ENCODE data around the gene COL4A1. TPM values are rescaled to one million over a fixed set of nuclear protein-coding genes. Genes with fewer than 3 reads are reported as not detected.
A peak's percentile ranks its signal among the peaks of the same experiment; 100 is the strongest.

COL4A1 gene
- total and polyA plus RNA-seq, 8 donors, result 418 to 1,057 (median 547) TPM

DNA sequence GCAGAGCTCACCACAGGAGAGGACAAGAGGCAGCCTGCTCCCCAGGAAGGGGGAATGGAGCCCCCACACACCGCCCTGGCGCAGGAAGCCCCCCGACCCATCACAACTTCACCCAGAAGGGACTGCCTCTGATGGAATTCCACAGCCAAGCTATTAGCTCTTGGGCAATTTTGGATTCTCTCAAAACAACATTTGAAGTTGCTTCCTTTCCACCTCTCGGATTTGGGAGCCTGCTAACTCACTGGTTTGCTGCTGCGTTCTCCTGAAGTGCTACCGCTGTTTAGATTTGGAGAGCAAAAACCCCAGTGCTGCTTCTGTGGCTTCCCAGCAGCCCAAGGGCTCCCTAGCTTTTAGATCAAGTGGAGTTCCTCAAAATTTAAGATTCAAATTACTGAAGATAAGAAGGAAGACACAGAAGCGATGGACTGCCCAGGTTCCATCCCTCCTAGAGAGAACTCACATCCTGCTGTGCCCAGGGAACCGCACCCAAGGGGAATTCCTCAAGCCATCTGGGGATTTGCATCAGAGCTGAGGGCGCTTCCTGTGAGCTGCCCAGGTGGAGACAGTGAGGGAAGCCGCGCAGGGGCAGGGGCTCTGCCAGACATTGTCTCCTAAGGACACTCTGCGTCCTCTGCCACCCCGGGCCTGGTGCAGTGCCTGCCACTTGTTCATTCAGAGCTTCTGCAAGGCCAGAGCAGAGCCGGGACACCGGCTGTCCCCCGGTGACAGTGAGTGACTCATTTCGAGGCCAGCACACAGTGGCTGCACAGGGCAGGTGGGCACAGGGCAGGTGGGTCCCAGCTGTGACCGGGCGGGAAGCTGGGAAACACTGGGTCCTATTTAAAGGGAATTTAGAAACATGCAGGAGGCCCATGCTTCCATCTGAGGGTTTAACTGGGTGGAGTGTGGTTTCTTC, 45.5 kb downstream of the COL4A1 start:
- no peaks in the 10 kb centered on the region for H3K27me3 ChIP-seq
- no peak overlapping the region for H3K4me3 ChIP-seq
- H3K9me3 ChIP-seq, result no peaks in the 10 kb centered on the region
- no peak for ATAC-seq
- DNase-seq, result no peak
- H3K4me1 ChIP-seq, result peaks cover 17 to 45% of the 10 kb centered on the region in 2 donors
- intact Hi-C loops (cut with DNase I), result no loop called here
- H3K27ac ChIP-seq, result peak overlapping the region; percentile 0 to 42
- TF ChIP-seq, protein P1, sequence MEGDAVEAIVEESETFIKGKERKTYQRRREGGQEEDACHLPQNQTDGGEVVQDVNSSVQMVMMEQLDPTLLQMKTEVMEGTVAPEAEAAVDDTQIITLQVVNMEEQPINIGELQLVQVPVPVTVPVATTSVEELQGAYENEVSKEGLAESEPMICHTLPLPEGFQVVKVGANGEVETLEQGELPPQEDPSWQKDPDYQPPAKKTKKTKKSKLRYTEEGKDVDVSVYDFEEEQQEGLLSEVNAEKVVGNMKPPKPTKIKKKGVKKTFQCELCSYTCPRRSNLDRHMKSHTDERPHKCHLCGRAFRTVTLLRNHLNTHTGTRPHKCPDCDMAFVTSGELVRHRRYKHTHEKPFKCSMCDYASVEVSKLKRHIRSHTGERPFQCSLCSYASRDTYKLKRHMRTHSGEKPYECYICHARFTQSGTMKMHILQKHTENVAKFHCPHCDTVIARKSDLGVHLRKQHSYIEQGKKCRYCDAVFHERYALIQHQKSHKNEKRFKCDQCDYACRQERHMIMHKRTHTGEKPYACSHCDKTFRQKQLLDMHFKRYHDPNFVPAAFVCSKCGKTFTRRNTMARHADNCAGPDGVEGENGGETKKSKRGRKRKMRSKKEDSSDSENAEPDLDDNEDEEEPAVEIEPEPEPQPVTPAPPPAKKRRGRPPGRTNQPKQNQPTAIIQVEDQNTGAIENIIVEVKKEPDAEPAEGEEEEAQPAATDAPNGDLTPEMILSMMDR (IDR thresholded peaks at IDR 0.05), result no peak
- no peaks in the 10 kb centered on the region for H3K36me3 ChIP-seq

GRCh38 chr13:110259651-110260050, 47.3 kb downstream of the COL4A1 start:
- no peaks in the 10 kb centered on the region for H3K27me3 ChIP-seq
- TF ChIP-seq, protein P1 (IDR thresholded peaks at IDR 0.05), result no peak
- peaks cover 11 to 27% of the 10 kb centered on the region in 2 donors for H3K4me1 ChIP-seq
- DNase-seq (no peak), ATAC-seq (no peak)
- H3K4me3 ChIP-seq, result no peak overlapping the region
- no peaks in the 10 kb centered on the region for H3K9me3 ChIP-seq
- no peaks in the 10 kb centered on the region for H3K36me3 ChIP-seq
- intact Hi-C loops (cut with DNase I), result no loop called here
- H3K27ac ChIP-seq, result no peak overlapping the region

- TF ChIP-seq, protein P1 (IDR thresholded peaks at IDR 0.05), result no peak
- H3K27ac ChIP-seq, result no peak overlapping the region
- no peaks in the 10 kb centered on the region for H3K36me3 ChIP-seq
- ATAC-seq (no peak), DNase-seq (no peak)
- peaks cover 9 to 23% of the 10 kb centered on the region in 2 donors for H3K4me1 ChIP-seq
- no peak overlapping the region for H3K4me3 ChIP-seq
- intact Hi-C loops (cut with DNase I), result no loop called here
- no peaks in the 10 kb centered on the region for H3K9me3 ChIP-seq
- no peaks in the 10 kb centered on the region for H3K27me3 ChIP-seq
Observed at GRCh38 chr13:110258876-110259631, 47.9 kb downstream of the COL4A1 start.

DNA sequence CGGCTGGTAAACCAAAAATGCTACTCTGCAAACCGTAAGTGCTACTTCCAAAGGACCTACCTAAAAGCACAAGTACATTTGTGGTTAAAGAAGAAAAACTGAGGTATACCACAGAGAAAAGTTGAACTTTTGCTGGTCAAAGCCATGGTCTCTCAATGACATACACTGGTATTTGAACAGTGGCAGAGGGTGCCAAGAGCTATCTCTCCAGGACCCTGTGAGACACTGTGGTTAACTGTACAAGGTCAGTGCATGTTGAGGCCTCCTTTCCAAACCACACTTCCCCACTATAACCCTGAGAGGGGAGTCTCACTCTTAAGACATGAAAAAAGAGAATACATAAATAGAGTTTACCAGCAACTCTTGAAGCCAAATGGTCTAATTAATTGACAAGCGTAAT, 49.5 kb downstream of the COL4A1 start:
- peaks cover 2 to 6% of the 10 kb centered on the region in 2 donors for H3K4me1 ChIP-seq
- no peak for DNase-seq
- H3K27me3 ChIP-seq, result no peaks in the 10 kb centered on the region
- no peaks in the 10 kb centered on the region for H3K36me3 ChIP-seq
- H3K27ac ChIP-seq, result peak overlapping the region in 1 of 2 donors; percentile 13
- H3K9me3 ChIP-seq, result no peaks in the 10 kb centered on the region
- TF ChIP-seq, protein P1 (IDR thresholded peaks at IDR 0.05), result no peak
- H3K4me3 ChIP-seq, result no peak overlapping the region
- ATAC-seq, result no peak
- intact Hi-C loops (cut with DNase I), result no loop called here
